ENCODE data around the gene ZNF768.
A peak's percentile ranks its signal among the peaks of the same experiment; 100 is the strongest.

Gene ZNF768

GRCh38 chr16:30533146-30533522, 6.8 kb upstream of the ZNF768 start:
- H3K23ac ChIP-seq (ENCODE audit: low read length), result no peak overlapping the region
- no peak overlapping the region for H3K4ac ChIP-seq (ENCODE audit: low read depth, low read length)
- peaks cover 2% of the 10 kb centered on the region for H3K79me1 ChIP-seq (ENCODE audit: low read length)
- no peak overlapping the region for H2AK5ac ChIP-seq (ENCODE audit: low read length)
- H3K4me3 ChIP-seq (ENCODE audit: low read length), result no peak overlapping the region
- H3K18ac ChIP-seq (ENCODE audit: low read length), result no peak overlapping the region
- H4K5ac ChIP-seq (ENCODE audit: low read length), result no peak overlapping the region
- H3K4me1 ChIP-seq (ENCODE audit: control insufficient read depth, low read depth, low read length), result no peaks in the 10 kb centered on the region
- no peak overlapping the region for H3K27ac ChIP-seq (ENCODE audit: low read depth, low read length)
- H3K36me3 ChIP-seq (ENCODE audit: control insufficient read depth, insufficient read depth, low read length), result no peaks in the 10 kb centered on the region
- WGBS (ENCODE audit: extremely low coverage, insufficient coverage, low lambda C conversion rate), result no CpG with 5 or more reads among the region's 11 CpGs
- H3K79me2 ChIP-seq (ENCODE audit: control insufficient read depth, insufficient read depth, low read length), result no peaks in the 10 kb centered on the region
- no peak overlapping the region for H3K56ac ChIP-seq (ENCODE audit: low read length)
- no peak overlapping the region for H3K4me2 ChIP-seq (ENCODE audit: low read length)
- no peak overlapping the region for H2BK15ac ChIP-seq (replicated peaks; ENCODE audit: low read depth)
- no peak for DNase-seq
- no peaks in the 10 kb centered on the region for H3K27me3 ChIP-seq (ENCODE audit: insufficient read depth, low read length, poor library complexity)
- H4K8ac ChIP-seq (ENCODE audit: low read depth, low read length), result no peak overlapping the region
- no peak overlapping the region for H3K9ac ChIP-seq (ENCODE audit: low read length)
- no peak overlapping the region for H2BK5ac ChIP-seq (ENCODE audit: low read length)
- H2BK120ac ChIP-seq (ENCODE audit: low read depth, low read length), result no peak overlapping the region

DNA sequence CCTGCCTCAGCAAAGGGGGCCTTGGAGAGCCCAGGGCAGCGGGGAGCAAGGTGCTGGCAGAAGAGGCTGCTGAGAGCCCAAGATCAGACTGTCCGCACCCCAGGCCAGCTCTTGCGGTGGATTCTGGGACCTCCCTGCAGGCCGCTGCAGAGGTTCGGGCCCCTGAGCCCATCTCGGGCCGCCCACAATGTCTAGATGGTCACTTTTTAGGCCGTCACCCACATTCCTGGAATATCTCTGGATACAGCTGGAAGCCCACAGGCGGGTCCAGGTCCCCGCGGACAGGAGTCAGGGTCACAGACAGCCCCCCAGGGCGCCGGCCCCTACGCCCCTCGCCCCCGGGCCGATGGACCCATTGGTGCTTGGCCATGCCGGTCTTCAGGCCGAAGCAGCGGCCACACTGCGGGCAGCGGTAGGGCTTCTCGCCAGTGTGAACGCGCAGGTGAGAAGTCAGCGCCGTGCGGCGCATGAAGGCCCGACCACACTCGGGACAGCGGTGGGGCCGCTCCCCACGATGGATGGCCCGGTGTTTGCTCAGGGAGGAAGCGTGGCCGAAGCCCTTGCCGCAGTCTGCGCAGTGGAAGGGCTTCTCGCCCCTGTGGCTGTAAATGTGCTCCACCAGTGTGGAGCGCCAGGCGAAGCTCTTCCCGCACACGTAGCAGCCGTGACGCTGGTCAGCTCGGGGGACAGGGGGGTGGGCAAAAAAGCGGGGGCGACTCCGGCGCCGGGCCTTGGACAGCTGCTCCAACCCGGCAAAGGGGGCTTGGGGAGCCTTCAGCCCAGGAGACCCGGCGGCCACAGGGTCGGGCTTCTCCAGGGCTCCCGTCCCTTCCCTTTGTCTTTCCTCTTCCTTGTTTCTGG, 6.1 kb upstream of the ZNF768 start:
- H3K23ac ChIP-seq (ENCODE audit: low read length), result no peak overlapping the region
- H2AK5ac ChIP-seq (ENCODE audit: low read length), result no peak overlapping the region
- no peaks in the 10 kb centered on the region for H3K27me3 ChIP-seq (ENCODE audit: insufficient read depth, low read length, poor library complexity)
- no peak overlapping the region for H3K27ac ChIP-seq (ENCODE audit: low read depth, low read length)
- H3K56ac ChIP-seq (ENCODE audit: low read length), result peak overlapping the region; percentile 34
- no peak for DNase-seq
- no peak overlapping the region for H4K8ac ChIP-seq (ENCODE audit: low read depth, low read length)
- H2BK120ac ChIP-seq (ENCODE audit: low read depth, low read length), result no peak overlapping the region
- WGBS (ENCODE audit: extremely low coverage, insufficient coverage, low lambda C conversion rate), result no CpG with 5 or more reads among the region's 57 CpGs
- H3K4me3 ChIP-seq (ENCODE audit: low read length), result no peak overlapping the region
- H3K4me1 ChIP-seq (ENCODE audit: control insufficient read depth, low read depth, low read length), result peaks cover 5% of the 10 kb centered on the region
- no peak overlapping the region for H3K18ac ChIP-seq (ENCODE audit: low read length)
- no peaks in the 10 kb centered on the region for H3K79me2 ChIP-seq (ENCODE audit: control insufficient read depth, insufficient read depth, low read length)
- no peak overlapping the region for H2BK5ac ChIP-seq (ENCODE audit: low read length)
- no peak overlapping the region for H3K9ac ChIP-seq (ENCODE audit: low read length)
- H3K4me2 ChIP-seq (ENCODE audit: low read length), result no peak overlapping the region
- no peak overlapping the region for H4K5ac ChIP-seq (ENCODE audit: low read length)
- H3K36me3 ChIP-seq (ENCODE audit: control insufficient read depth, insufficient read depth, low read length), result no peaks in the 10 kb centered on the region
- no peak overlapping the region for H2BK15ac ChIP-seq (replicated peaks; ENCODE audit: low read depth)
- peaks cover 2% of the 10 kb centered on the region for H3K79me1 ChIP-seq (ENCODE audit: low read length)
- no peak overlapping the region for H3K4ac ChIP-seq (ENCODE audit: low read depth, low read length)

DNA sequence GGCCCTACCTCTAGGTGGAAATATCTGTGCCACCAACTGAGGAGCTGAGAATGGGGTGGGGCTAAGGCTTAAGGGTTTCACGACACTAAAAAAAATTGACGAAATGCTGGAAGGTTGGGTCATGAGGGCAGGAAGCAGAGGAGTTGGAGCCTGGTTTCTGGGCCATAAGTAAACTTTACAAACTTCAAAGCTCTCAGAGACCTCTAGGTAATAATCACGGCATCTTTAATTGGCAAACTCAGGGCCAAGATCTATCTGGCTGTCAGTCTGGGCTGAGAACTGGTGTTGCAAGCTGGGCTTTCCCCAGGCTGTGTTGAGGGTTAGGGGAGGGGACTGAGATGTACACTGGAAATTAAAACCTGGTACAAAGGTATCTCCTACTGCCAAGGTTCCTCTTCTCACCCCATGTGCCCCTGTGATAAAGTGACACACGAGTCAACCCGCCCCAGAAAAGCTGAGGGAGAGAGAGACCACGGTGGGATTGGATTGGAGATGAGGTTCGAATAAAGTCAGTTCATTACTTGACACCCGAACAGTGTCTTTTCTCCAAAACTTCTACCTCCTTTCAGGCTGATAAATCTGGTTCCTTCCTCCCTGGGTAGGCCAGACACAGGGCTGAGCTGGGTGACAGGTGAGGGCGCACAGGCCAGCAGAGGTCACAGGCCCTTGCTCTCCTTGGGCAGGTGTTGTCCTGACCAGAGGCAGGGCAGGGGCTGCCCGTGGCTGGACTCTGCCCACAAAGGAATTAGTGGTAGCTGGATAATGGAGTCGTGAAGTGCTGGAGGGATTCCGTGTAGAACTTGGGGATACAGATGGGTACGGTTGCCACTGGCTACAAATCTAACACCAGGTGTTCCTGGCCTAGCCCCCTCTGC, 4.0 kb upstream of the ZNF768 start:
- H2BK120ac ChIP-seq (ENCODE audit: low read depth, low read length), result no peak overlapping the region
- WGBS (ENCODE audit: extremely low coverage, insufficient coverage, low lambda C conversion rate), result no CpG with 5 or more reads among the region's 13 CpGs
- no peak overlapping the region for H3K4me3 ChIP-seq (ENCODE audit: low read length)
- H3K79me2 ChIP-seq (ENCODE audit: control insufficient read depth, insufficient read depth, low read length), result no peaks in the 10 kb centered on the region
- H3K4ac ChIP-seq (ENCODE audit: low read depth, low read length), result no peak overlapping the region
- H2BK5ac ChIP-seq (ENCODE audit: low read length), result no peak overlapping the region
- no peak overlapping the region for H2BK15ac ChIP-seq (replicated peaks; ENCODE audit: low read depth)
- H3K9ac ChIP-seq (ENCODE audit: low read length), result no peak overlapping the region
- no peak overlapping the region for H4K5ac ChIP-seq (ENCODE audit: low read length)
- no peak for DNase-seq
- no peak overlapping the region for H2AK5ac ChIP-seq (ENCODE audit: low read length)
- no peak overlapping the region for H3K18ac ChIP-seq (ENCODE audit: low read length)
- H3K27ac ChIP-seq (ENCODE audit: low read depth, low read length), result no peak overlapping the region
- H3K36me3 ChIP-seq (ENCODE audit: control insufficient read depth, insufficient read depth, low read length), result no peaks in the 10 kb centered on the region
- no peak overlapping the region for H3K23ac ChIP-seq (ENCODE audit: low read length)
- H3K4me1 ChIP-seq (ENCODE audit: control insufficient read depth, low read depth, low read length), result peaks cover 8% of the 10 kb centered on the region
- no peak overlapping the region for H4K8ac ChIP-seq (ENCODE audit: low read depth, low read length)
- H3K27me3 ChIP-seq (ENCODE audit: insufficient read depth, low read length, poor library complexity), result no peaks in the 10 kb centered on the region
- H3K79me1 ChIP-seq (ENCODE audit: low read length), result peaks cover 2% of the 10 kb centered on the region
- H3K56ac ChIP-seq (ENCODE audit: low read length), result no peak overlapping the region
- H3K4me2 ChIP-seq (ENCODE audit: low read length), result no peak overlapping the region

GRCh38 chr16:30528799-30529457, 2.6 kb upstream of the ZNF768 start:
- Histone ChIP-seq H2AK5ac (ENCODE audit: low read length) (no peak overlapping the region), H3K79me1 (ENCODE audit: low read length) (peaks cover 2% of the 10 kb centered on the region), H4K5ac (ENCODE audit: low read length) (no peak overlapping the region), H3K27me3 (ENCODE audit: insufficient read depth, low read length, poor library complexity) (no peaks in the 10 kb centered on the region), H3K4me1 (ENCODE audit: control insufficient read depth, low read depth, low read length) (peaks cover 8% of the 10 kb centered on the region), H3K79me2 (ENCODE audit: control insufficient read depth, insufficient read depth, low read length) (no peaks in the 10 kb centered on the region), H4K8ac (ENCODE audit: low read depth, low read length) (no peak overlapping the region), H3K18ac (ENCODE audit: low read length) (no peak overlapping the region), H3K56ac (ENCODE audit: low read length) (no peak overlapping the region), H3K4ac (ENCODE audit: low read depth, low read length) (no peak overlapping the region), H3K23ac (ENCODE audit: low read length) (no peak overlapping the region), H3K27ac (ENCODE audit: low read depth, low read length) (no peak overlapping the region), H3K9ac (ENCODE audit: low read length) (no peak overlapping the region), H2BK15ac (replicated peaks; ENCODE audit: low read depth) (no peak overlapping the region), H3K4me2 (ENCODE audit: low read length) (no peak overlapping the region), H2BK5ac (ENCODE audit: low read length) (no peak overlapping the region), H3K36me3 (ENCODE audit: control insufficient read depth, insufficient read depth, low read length) (peaks cover 3% of the 10 kb centered on the region), H3K4me3 (ENCODE audit: low read length) (no peak overlapping the region), H2BK120ac (ENCODE audit: low read depth, low read length) (no peak overlapping the region)
- WGBS (ENCODE audit: extremely low coverage, insufficient coverage, low lambda C conversion rate), result no CpG with 5 or more reads among the region's 4 CpGs
- DNase-seq, result no peak

GRCh38 chr16:30527635-30528178, 1.3 kb upstream of the ZNF768 start:
- peaks cover 3% of the 10 kb centered on the region for H3K36me3 ChIP-seq (ENCODE audit: control insufficient read depth, insufficient read depth, low read length)
- H4K8ac ChIP-seq (ENCODE audit: low read depth, low read length), result no peak overlapping the region
- H2AK5ac ChIP-seq (ENCODE audit: low read length), result peak overlapping the region; percentile 82
- H3K4me1 ChIP-seq (ENCODE audit: control insufficient read depth, low read depth, low read length), result peaks cover 8% of the 10 kb centered on the region
- H3K27ac ChIP-seq (ENCODE audit: low read depth, low read length), result peak overlapping the region; percentile 7
- H3K23ac ChIP-seq (ENCODE audit: low read length), result peak overlapping the region; percentile 48
- no peak overlapping the region for H3K4ac ChIP-seq (ENCODE audit: low read depth, low read length)
- H3K18ac ChIP-seq (ENCODE audit: low read length), result no peak overlapping the region
- no peaks in the 10 kb centered on the region for H3K27me3 ChIP-seq (ENCODE audit: insufficient read depth, low read length, poor library complexity)
- peak overlapping the region; percentile 61 for H2BK5ac ChIP-seq (ENCODE audit: low read length)
- DNase-seq, result no peak
- H3K79me2 ChIP-seq (ENCODE audit: control insufficient read depth, insufficient read depth, low read length), result no peaks in the 10 kb centered on the region
- no peak overlapping the region for H2BK120ac ChIP-seq (ENCODE audit: low read depth, low read length)
- peak overlapping the region; percentile 59 for H3K4me2 ChIP-seq (ENCODE audit: low read length)
- peaks cover 2% of the 10 kb centered on the region for H3K79me1 ChIP-seq (ENCODE audit: low read length)
- H3K9ac ChIP-seq (ENCODE audit: low read length), result peak overlapping the region; percentile 72
- peak overlapping the region; percentile 88 for H3K56ac ChIP-seq (ENCODE audit: low read length)
- no CpG with 5 or more reads among the region's 14 CpGs for WGBS (ENCODE audit: extremely low coverage, insufficient coverage, low lambda C conversion rate)
- no peak overlapping the region for H3K4me3 ChIP-seq (ENCODE audit: low read length)
- H2BK15ac ChIP-seq (replicated peaks; ENCODE audit: low read depth), result no peak overlapping the region
- H4K5ac ChIP-seq (ENCODE audit: low read length), result no peak overlapping the region

All from mesendoderm (in vitro differentiated cells).